Measurements from ENCODE around the gene OSER1.
A peak's percentile ranks its signal among the peaks of the same experiment; 100 is the strongest.
"Not testable (repeated sequence)": the region's sequence is repeated elsewhere in the genome, so short reads cannot be mapped to it uniquely, and the experiment has no call there.

OSER1 gene

DNA sequence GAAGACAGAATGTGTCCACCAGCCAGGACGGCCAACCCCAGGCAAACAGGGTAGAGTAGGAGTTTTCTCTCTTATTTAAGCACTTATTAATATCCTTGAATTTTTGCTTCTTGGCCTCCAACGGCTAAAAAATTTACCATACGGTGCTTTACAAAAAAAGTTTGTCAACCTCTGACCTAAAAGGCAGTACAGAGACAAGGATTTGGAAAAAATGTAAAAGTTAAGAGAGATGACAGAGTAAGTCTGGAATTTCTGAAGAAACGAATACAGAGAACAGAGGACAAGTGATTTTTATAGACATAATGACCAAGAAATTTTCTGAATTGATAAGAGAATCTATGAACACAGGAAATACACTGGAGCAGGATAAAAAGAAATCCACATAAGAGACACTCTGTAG, 10.2 kb downstream of the OSER1 start:
- DNase-seq: no peak

DNA sequence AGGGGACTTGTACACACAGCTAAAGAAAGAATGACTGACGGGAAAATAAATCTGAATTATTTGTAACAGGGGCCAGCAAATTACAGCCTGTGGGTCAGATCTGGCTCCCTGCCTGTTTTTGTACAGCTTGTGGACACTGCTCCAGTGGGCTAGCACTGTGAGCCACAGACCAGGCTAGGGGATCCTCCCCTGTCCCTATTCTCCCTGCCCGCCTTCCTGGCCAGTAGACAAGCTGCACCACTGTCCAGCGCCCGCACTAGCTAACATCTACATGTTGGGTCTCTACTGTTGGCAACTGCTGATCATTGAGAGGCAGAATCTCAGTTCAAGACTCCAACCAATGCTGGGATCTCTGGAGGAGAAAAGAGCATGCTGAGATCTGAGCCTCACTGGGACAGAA, 10.7 kb downstream of the OSER1 start:
- no peak for DNase-seq

DNA sequence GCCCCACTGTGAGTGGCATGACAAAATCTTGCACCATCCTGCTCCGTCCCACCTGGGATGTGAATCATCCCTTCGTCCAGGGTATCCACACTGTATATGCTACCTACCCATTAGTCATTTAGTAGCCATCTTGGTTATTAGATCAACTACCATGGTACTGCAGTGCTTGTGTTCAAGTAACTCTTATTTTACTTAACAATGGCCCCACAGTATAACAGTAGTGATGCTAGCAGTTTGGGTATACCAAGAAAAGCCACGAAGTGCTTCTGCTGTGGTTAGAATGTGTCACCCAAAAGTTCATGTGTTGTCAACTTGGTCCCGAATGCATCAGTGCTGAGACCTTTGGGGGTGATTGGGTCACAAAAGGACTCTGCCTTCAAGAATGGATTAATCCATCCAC, 11.7 kb downstream of the OSER1 start:
- DNase-seq: no peak

GRCh38 chr20:44196271-44196670, 14.3 kb downstream of the OSER1 start:
- DNase-seq: no peak

DNA sequence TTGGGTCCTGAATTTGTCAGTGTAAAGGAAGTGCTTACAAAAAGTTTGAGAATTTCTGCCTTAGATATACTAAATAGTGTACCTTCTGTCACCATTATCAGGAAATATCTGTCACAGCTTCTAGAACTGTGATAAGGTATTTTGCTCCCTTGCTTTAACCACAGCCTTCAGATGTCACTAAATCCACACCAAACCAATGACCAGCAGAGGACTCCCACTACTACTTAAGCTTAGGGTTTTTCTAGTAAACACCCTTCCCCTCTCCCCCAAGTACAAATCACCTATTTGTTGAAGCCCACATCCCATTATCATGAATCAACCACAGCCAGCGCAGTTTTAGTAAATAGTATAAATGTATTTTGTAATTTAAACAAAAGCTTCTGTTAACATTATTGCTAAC, 15.0 kb downstream of the OSER1 start:
- no peak for DNase-seq

GRCh38 chr20:44193801-44194200, 16.8 kb downstream of the OSER1 start:
- DNase-seq: no peak

DNA sequence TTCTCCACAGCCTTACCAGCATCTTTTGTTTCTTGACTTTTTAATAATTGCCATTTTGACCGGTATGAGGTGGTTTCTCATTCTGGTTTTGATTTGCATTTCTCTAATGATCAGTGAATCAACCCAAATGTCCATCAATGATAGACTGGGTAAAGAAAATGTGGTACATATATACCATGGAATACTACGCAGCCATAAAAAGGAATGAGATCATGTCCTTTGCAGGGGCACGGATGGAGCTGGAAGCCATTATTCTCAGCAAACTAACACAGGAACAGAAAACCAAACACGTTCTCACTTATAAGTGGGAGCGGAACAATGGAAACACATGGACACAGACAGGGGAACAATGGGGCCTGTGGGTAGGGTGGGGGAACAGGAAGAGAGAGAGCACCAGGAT, 18.9 kb downstream of the OSER1 start:
- DNase-seq: not testable (repeated sequence)

DNA sequence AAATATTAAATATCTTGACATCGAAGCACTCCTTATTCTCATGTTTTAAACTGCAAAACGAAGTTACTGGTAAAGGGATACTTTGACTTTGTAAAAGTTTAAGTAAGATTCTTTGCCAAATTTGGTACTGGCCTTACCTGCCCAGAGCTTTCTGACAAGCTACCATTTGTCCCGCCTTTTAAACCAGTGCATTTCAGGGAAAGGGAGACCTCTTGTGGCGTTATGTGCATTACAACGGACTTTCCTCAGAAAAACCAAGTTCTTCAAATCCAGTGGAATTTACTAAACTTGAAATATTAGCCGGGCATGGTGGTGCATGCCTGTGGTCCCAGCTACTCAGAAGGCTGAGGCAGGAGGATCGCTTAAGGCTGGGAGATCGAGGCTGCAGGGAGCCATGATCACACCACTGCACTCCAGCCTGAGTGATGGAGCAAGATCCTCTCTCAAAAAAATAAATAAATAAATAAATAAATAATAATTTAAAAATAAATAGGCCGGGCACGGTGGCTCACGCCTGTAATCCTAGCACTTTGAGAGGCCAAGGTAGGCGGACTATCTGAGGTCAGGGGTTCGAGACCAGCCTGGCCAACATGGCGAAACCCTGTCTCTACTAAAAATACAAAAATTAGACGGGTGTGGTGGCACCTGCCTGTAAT, 20.2 kb downstream of the OSER1 start:
- peak in 3 of 14 donors; percentile 4 to 17 (median 10) for DNase-seq

- no peak for DNase-seq
Observed at GRCh38 chr20:44188752-44189151, 21.8 kb downstream of the OSER1 start.

- DNase-seq: peak in 2 of 14 donors; percentile 32 to 49
Observed at GRCh38 chr20:44187772-44188709, 22.5 kb downstream of the OSER1 start.

DNA sequence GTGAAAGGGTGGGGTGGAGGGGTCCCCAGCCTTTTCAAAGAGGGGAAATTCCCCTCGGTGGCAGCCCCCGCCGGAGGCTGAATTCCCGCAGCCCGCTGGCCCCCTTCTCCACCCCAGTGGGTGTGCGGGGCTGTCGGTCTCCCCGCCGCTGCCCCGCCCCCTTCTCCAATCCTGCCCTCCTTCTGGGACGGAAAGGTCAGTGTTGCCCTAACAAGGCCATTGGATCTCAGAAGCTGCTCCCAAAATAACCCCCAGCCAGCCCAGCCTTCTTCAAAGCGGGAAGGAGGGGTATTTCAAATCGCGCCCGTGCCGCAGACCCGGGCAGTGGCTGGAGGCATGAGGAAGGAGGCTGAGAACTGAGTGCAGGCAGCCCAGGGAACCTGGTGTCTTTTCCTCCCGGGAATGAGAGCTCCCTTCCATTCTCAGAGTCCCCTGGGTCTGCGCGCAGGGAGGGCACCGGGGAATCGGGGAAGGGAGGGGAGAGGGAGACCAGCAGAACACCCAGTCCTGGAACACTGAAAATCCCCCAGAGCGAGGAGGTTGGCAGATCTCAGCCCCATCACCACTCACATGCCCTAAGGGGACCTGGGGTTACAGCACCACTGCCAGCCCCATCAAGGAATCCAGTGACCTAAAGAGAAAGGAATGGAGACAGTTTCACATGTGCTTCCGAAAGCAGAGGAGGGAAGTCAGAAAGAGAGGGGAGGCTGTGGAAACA, 23.4 kb downstream of the OSER1 start, which contains the start of gene JPH2:
TSS of gene JPH2 (minus strand) at position 135 of the 718 bp plus-strand sequence. CDS start 483 bp downstream, outside the sequence.
- DNase-seq: peak in 4 of 14 donors; percentile 3 to 67 (median 16)

GRCh38 chr20:44186674-44187053, 23.9 kb downstream of the OSER1 start:
- peak in 2 of 14 donors; percentile 26 to 40 for DNase-seq

GRCh38 chr20:44186201-44186600, 24.4 kb downstream of the OSER1 start:
- no peak for DNase-seq

- no peak for DNase-seq
Observed at GRCh38 chr20:44185574-44185973, 25.0 kb downstream of the OSER1 start.

GRCh38 chr20:44183282-44183681, 27.3 kb downstream of the OSER1 start:
- DNase-seq: no peak

DNA sequence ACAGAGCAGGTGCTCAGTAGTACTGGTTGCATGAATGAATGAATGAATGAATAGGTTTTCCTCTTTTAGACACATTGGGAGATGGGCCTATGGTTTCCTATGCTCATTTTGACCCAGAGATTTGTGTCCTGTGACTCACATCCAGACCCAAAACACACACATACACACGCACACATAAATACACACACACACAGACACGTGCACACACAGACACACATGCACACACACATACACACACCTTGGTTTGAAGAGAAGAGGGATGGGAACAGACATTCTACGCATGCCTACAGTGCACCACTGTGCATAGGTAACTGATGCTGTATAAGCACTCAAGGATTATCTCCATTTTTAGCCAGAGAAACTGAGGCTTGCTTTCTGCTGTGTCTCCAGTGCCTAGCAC, 27.7 kb downstream of the OSER1 start:
- DNase-seq: no peak

GRCh38 chr20:44182135-44182765, 28.3 kb downstream of the OSER1 start:
- DNase-seq: no peak

DNA sequence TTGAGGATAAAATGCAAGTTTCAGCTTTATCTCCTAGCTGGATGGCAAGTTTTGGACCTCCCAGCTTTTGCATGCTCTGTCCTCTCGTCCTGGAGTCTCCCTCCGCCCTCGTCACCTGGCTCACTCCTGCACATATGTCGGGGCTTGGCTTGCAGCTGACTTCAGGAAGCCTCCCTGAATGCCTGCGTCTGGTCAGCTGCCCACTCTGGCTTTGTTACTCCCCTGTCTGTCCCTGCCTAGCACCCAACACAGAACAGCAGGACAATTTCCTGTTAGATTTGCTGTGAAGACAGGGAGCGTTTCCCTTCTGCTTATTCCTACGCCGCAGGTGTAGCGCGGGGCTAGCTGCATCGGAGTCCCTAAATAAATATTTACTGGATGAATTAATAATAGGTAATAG, 29.0 kb downstream of the OSER1 start:
- peak in 1 of 14 donors; percentile 63 for DNase-seq

GRCh38 chr20:44180814-44181213, 29.8 kb downstream of the OSER1 start:
- no peak for DNase-seq

DNA sequence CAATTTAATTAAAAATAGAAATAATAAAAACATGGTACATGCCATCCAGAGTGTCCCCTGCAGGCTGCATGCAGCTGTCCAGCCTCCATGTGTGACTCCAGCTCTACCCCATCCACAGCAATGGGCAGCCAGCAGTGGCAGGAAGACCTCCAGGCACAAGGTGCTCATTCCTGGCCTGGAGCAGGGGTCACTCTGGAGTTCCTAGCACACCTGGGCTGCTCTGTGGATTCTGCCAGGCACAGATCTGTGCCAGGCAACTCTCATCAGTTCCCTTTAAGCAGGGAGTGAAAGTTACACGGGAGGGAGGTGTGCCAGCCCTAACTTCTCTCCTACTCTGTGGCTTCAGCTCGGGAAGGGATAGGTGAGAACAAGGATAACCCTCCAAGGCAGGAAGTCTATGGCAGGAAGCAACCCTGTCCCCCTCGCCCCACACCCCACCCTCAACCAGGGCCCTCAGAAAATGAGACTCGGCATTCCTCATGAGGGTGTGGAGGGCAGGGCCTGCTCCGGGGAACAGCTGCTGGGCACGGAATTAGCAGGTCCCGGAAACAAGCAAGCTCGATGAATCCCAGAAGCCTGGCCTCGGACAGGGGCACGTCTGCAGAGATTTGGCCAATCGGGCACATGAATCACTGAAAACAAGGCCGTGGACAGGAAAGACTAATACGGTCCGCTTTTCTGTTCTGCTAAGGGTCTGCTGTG, 33.6 kb downstream of the OSER1 start:
- no peak for DNase-seq

DNA sequence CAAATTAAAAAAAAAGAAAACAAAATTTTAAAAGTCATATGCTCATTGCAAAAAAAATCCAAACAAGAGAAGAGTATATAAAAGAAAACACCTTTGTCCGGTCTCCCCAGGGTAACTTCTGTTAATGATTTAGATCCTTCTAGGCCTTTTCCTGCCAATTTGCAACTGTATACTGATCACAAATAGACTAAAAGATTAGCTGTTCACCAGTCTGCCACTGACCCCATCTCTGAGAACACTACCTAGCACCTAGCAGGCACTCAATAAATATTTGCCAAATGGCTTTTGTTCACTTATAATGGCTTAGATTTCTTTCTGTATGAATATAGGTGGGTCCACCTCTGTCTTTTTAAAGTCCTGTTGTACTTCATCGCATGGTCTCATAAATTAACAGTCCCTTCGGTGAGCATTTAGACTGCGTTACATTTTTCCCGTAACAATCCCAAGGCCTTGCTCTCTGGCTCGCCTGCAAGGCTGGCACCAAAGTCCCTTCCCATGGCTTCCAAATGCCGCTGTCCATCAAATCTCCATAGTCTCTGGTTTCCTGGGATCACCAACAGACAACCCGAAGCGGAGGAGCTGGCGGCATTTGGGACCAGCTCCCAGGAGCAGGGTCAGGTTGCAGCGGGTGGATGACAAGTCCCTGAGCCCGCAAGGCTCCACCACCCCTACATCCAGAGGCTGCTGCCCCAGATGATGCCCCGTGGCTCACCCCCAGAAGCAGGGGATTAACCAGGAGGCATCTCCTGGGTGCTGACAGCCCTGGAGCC, 35.4 kb downstream of the OSER1 start:
- DNase-seq: peak in 1 of 14 donors; percentile 5

Data from C1 segment of cervical spinal cord (tissue), 14 donors.